Measurements from ENCODE around the gene BZW1.

GRCh38 chr2:200788121-200788718, 23.5 kb upstream of the BZW1 start:
- TF ChIP-seq GABPA (IDR thresholded peaks at IDR 0.05; ENCODE audit: low read depth) (no peak), EP300 (IDR thresholded peaks at IDR 0.05; ENCODE audit: borderline replicate concordance in 1 of 2, low read depth in 1 of 2, low read length in 1 of 2) (no peak), TAF1 (IDR thresholded peaks at IDR 0.05; ENCODE audit: borderline replicate concordance, low read depth, low read length) (no peak), CTCF (IDR thresholded peaks at IDR 0.05) (no peak), EZH2phosphoT487 (IDR thresholded peaks at IDR 0.05; ENCODE audit: borderline replicate concordance, low read depth) (no peak), POLR2AphosphoS5 (IDR thresholded peaks at IDR 0.05; ENCODE audit: low read depth, low read length) (no peak), NRF1 (IDR thresholded peaks at IDR 0.05; ENCODE audit: low read depth, low read length) (no peak), SIN3A (IDR thresholded peaks at IDR 0.05; ENCODE audit: borderline replicate concordance, low read depth, low read length) (no peak), SMC3 (IDR thresholded peaks at IDR 0.05; ENCODE audit: low read depth, low read length) (no peak), RFX5 (IDR thresholded peaks at IDR 0.05; ENCODE audit: low read length) (no peak)
- TF ChIP-seq, protein P1, sequence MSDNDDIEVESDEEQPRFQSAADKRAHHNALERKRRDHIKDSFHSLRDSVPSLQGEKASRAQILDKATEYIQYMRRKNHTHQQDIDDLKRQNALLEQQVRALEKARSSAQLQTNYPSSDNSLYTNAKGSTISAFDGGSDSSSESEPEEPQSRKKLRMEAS (IDR thresholded peaks at IDR 0.05; ENCODE audit: low read depth): no peak
